Posterior cingulate gyrus (tissue), 11 donors: Measurements from ENCODE around the gene ZFYVE19.
"Not testable (repeated sequence)": the region's sequence is repeated elsewhere in the genome, so short reads cannot be mapped to it uniquely, and the experiment has no call there.

ENCODE experiments used
- DNase-seq, 10 donors: peaks; one replicate each; pipeline versions ENCODE4 v3.0.0 to v3.0.0-alpha.2; 2020 to 2021; ENCODE audit warnings: mixed read lengths in 3 of 10
- intact Hi-C: fragments of 100-400 bp; cut with DNase I; formaldehyde crosslinking; loops from one replicate; pipeline ENCODE4 v1.15.1; 2023

ZFYVE19 gene

GRCh38 chr15:40844696-40845030 lies 37.8 kb downstream of the ZFYVE19 start:
- peak in 3 of 10 donors; percentile 72 to 85 (median 81) for DNase-seq
- intact Hi-C loops, result no loop called here

DNA sequence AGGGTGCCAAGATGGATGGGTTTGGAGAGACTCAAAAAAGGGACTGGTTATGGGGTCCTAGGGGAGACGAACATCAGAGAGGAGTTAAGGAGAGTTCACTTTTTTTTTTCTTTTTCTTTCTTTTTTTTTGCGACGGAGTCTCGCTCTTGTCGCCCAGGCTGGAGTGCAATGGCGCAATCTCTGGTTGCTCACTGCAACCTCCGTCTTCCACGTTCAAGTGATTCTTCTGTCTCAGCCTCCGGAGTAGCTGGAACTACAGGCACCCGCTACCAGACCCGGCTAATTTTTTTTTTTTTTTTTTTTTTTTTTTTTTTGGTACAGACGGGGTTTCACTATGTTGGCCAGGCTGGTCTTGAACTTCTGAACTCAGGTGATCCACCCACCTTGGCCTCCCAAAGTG lies 38.1 kb downstream of the ZFYVE19 start:
- DNase-seq, result peak in 1 of 10 donors; percentile 44
- intact Hi-C loops, result no loop called here

GRCh38 chr15:40845511-40846284 lies 38.8 kb downstream of the ZFYVE19 start:
- intact Hi-C loops, result no loop called here
- DNase-seq, result peak in 3 of 10 donors; percentile 23 to 45 (median 35)

DNA sequence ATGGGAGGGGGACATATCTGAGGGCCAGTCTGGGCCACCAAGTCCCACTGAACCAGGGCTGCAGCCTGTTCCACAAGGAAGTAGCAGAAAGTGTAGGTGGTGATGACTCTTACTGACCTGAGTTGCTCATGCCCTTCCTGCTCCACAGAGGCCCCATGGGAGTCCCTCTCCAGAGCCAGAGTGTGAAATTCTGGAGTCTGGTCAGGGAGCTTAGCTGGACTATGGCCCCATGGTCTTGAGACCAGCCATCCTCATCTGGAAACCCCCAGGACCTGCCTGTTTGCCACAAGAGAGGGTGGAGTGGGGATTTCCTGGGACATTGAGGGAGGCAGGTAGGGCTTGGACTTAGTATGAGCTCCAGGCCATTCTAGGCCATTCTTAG lies 39.9 kb downstream of the ZFYVE19 start:
- intact Hi-C loops, result no loop called here

GRCh38 chr15:40847223-40847961 lies 40.5 kb downstream of the ZFYVE19 start:
- intact Hi-C loops, result no loop called here
- DNase-seq, result peak in 5 of 10 donors; percentile 15 to 83 (median 46)

More for the DNA sequence above, 39.9 kb downstream of the ZFYVE19 start:
- peak in 3 of 10 donors; percentile 9 to 41 (median 33) for DNase-seq

- peak in 3 of 10 donors; percentile 24 to 62 (median 45) for DNase-seq
- intact Hi-C loops, result no loop called here
Measured at GRCh38 chr15:40850576-40851112, 43.8 kb downstream of the ZFYVE19 start.

GRCh38 chr15:40852529-40852928 lies 45.6 kb downstream of the ZFYVE19 start:
- DNase-seq, result no peak
- intact Hi-C loops, result no loop called here

DNA sequence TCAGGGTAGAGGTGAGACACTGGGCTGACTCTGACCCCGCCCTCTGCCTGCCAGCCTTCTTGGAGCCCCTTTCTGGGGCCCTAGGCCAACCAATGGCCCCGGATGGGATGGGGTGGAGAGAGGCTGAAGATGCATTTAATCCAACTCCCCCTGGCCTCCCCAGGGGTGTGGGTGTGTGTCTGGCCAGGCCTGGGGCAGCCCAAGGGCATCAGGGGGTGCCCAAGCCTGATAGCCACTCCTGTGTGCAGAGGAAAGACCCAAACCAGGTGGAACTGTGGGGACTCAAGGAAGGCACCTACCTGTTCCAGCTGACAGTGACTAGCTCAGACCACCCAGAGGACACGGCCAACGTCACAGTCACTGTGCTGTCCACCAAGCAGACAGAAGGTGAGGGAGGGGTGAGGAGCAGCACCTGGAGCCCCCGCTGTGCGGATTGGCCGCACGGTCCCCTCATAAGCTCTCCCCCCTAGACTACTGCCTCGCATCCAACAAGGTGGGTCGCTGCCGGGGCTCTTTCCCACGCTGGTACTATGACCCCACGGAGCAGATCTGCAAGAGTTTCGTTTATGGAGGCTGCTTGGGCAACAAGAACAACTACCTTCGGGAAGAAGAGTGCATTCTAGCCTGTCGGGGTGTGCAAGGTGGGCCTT lies 46.5 kb downstream of the ZFYVE19 start:
- intact Hi-C loops, result no loop called here
- peak in 3 of 10 donors; percentile 55 to 59 (median 57) for DNase-seq

GRCh38 chr15:40854161-40854560 lies 47.3 kb downstream of the ZFYVE19 start:
- intact Hi-C loops, result no loop called here
- peak in 3 of 10 donors; percentile 7 to 49 (median 24) for DNase-seq

DNA sequence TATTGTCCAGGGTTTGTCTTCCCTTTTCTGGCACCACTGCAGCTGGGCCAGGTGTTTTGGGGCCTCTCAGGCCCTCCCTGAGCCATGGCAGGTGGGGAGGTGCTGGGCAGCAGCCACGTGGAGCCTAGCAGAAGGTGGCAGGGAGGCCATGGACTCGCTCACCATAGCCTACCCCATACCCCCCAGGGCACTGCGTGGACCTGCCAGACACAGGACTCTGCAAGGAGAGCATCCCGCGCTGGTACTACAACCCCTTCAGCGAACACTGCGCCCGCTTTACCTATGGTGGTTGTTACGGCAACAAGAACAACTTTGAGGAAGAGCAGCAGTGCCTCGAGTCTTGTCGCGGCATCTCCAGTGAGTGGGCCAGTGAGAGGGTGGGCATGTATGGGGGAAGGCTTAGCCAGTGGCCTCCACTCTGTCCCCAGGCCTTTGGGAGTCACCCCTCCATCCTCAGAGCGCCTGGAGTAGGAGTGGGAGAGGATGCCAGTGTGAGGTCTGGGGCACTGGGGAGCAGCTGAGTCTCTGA lies 48.9 kb downstream of the ZFYVE19 start:
- intact Hi-C loops, result no loop called here
- peak in 3 of 10 donors; percentile 55 to 70 (median 61) for DNase-seq

DNA sequence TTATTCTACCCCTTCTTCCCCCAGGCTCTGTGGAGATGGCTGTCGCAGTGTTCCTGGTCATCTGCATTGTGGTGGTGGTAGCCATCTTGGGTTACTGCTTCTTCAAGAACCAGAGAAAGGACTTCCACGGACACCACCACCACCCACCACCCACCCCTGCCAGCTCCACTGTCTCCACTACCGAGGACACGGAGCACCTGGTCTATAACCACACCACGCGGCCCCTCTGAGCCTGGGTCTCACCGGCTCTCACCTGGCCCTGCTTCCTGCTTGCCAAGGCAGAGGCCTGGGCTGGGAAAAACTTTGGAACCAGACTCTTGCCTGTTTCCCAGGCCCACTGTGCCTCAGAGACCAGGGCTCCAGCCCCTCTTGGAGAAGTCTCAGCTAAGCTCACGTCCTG lies 49.9 kb downstream of the ZFYVE19 start:
- intact Hi-C loops, result no loop called here

DNA sequence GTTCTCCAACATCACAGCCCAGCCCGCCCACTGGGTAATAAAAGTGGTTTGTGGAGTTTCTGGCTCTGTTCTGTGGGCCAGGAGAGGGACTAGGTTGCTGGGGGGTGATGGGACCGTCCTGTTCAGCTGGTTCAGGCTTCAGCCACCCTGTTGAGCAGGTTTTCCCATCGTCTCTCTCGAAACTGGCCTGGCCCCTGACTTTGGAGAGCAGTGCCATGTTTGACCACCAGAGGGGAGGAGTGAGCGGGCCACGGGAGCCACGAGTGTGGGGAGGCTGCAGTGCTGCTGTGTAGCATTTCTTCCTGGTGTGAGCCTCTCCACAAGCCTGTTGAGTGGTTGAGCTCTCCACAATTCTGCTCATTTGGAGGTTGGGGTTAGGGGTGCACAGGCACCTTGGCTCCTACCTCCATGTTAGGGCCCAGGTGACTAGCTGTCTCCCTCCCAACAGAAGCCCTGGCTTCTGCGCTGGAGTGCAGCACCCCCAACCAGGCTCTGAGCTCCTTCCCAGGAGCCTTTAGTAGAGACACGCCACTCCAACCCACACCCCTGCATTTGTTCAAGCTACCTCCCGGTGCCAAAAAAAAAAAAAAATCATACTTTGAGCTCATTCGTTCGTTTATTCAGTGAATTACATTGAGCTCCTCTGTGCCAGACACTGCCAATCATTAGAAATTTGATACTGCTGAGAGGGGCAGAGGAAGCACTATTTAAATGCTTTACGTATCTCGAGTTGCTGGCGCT lies 50.9 kb downstream of the ZFYVE19 start:
- intact Hi-C loops, result no loop called here
- DNase-seq, result peak; percentile 48 to 96 (median 76)

More for the DNA sequence above, 49.9 kb downstream of the ZFYVE19 start:
- DNase-seq, result peak in 3 of 10 donors; percentile 54 to 77 (median 75)

- intact Hi-C loops, result no loop called here
- DNase-seq, result peak in 3 of 10 donors; percentile 7 to 37 (median 13)
Measured at GRCh38 chr15:40858706-40859105, 51.8 kb downstream of the ZFYVE19 start.

DNA sequence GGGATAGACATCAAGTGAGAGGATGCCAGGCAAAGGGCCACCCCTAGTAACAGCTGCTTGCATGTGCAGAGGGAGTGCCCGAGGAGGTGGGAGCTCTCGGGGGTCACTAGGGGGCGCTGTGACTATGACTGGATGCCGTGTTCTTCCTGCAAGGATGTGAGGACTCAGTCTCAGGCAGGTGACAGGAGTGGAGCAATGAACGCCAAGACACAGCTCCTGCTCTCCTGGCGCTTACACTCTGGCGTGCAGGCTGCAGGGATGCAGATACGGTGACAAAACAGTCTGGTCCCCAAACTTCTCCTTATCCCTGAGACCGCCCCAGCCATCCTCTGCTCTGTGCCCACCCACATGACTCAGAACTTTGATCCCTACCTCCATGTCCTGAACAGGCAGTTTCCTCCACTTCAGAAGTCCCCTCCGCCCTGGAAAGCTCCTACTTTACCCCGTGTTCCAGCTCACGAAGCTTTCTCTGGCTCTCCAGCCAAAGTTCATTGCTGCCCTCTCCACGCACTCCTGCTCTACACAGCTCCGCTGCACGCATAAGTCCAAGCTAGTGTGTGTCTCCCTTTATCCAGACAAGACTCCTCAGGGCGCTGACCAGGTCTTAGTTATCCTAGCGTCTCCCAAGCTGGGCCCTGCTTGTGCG lies 52.4 kb downstream of the ZFYVE19 start:
- DNase-seq, result peak in 8 of 10 donors; percentile 51 to 93 (median 65)
- intact Hi-C loops, result no loop called here

- DNase-seq, result not testable (repeated sequence)
- intact Hi-C loops, result loop anchor here (2.0 kb wide), 1 partner anchor 32 kb away; no protein-coding TSS in a partner anchor
Measured at GRCh38 chr15:40861147-40861546, 54.3 kb downstream of the ZFYVE19 start.

DNA sequence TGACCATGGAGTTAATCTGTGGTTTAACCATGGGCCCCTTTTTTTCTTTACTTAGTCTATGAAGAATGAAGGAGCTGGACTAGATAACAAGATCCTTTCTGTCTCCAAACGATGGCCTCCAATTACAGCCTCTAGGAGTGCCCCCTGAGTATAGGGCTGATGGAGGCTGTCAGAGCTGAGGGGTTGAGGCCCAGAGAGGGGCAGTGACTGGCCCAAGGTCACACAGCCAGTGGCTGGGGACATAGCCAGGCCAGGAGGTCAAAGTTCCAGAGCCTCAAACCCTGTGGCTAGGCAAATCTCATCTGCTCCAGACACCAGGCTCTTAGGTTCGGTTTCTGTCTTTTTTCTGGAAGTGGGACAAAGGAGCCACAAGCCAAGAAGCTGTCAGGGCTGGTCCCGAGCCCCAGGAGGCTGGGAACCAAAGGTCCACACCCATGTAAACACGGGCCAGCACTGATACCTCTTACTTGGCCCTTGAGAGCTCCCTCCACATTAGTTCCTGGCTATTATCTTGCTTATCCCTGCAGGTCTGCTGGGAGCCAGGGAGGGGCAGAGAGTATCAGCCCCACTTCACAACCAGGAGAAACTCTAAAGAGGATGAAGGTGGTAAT lies 56.9 kb downstream of the ZFYVE19 start:
- DNase-seq, result peak in 1 of 10 donors; percentile 21
- intact Hi-C loops, result no loop called here
